Breast epithelium (tissue), 3 donors: ENCODE measurements around the gene SHROOM2.

Experiments used
- CTCF ChIP-seq, 3 donors: fragments of 450-650 bp; IDR thresholded peaks; one replicate each; pipeline ENCODE4 v1.5.1; 2016 to 2017; ENCODE audit warnings: antibody characterized with exemption in 3 of 3, mild to moderate bottlenecking in 3 of 3, moderate library complexity in 3 of 3
- POLR2AphosphoS5 ChIP-seq, 3 donors: sonication (generic); formaldehyde crosslinking; IDR thresholded peaks; one replicate each; pipeline ENCODE4 v1.6.1; 2017; ENCODE audit warnings: antibody characterized with exemption in 3 of 3

DNA sequence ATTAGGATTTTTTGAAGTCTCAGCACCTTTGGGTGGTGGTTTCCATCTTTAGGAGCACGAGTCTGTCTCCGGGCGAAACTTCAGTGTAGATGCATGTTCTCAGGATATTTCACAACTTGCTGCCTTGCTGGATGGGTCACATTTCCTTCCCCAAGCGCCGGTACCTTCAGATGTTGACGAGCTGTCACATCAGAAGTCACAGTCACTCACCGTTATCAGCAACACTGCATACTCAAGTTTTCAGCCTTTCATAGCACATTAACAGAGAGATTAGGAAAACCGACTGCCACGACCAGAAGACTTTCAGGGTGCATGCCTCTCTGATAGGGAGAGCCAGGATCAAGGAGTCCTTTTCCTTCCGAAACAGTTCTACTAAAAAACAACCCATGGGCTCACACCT lies 77.8 kb downstream of the SHROOM2 start:
- TF ChIP-seq CTCF (IDR thresholded peaks at IDR 0.05) (no peak), POLR2AphosphoS5 (IDR thresholded peaks at IDR 0.05) (no peak)
